T-helper 2 cell treated with Interferon-gamma antibody and Interleukin-4, amounts not matched to agents 100 ng/mL and 5 ng/mL, for 36 hours (primary cell): Measurements from ENCODE around the gene TBC1D9. TPM values are rescaled to one million over a fixed set of nuclear protein-coding genes. Genes with fewer than 3 reads are reported as not detected.

ENCODE experiments used
- total RNA-seq: library from RNA; stranded (reverse); gene quantifications from 2 replicates; pipeline ENCODE4 v1.2.3, GENCODE V29; 2022

Gene TBC1D9
- total RNA-seq, 1 donor from 2014 or later = not detected

Other genes with a start within 250 kb of the TBC1D9 start
- gene ELMOD2, start 232.2 kb downstream of the TBC1D9 start, total RNA-seq = 13.3 and 15.9 TPM in 2 replicates
- gene UCP1, start 187.4 kb downstream of the TBC1D9 start, total RNA-seq = not detected in 2 replicates